ENCODE data around the gene SEMA6A. TPM values are rescaled to one million over a fixed set of nuclear protein-coding genes. Genes with fewer than 3 reads are reported as not detected.

The SEMA6A gene
- total and polyA plus RNA-seq, 10 of the 15 experiments (the other 5 are each of a cell fraction or from before 2014, with no cell fraction given): 0.16 to 10.2 (median 1.1) TPM

DNA sequence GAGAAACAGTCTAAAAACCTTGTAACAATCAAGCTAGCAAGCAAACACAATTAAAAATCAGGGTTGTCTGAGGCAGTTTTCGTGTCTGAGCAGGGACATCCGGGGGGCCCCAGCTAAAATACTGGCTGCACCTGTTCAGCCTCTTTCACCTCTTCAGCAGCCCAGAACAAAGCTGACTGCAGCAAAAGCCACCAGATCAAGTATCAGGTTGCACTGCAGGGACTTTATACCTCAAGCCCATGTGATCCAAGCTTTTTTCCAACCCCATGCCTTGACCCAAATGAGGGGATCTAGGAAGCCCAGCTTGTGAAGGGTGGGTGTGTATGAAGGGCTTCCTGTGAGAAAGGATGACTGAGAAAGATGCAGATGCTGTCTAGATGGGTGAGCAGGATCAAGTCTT, 133.4 kb downstream of the SEMA6A start:
- ChIA-PET POLR2A (interaction anchor here (0.8 to 2.6 kb wide), 5 partner anchors 12 to 125 kb away, joined by 3 to 9 read pairs (median 4); no protein-coding TSS in a partner anchor), CTCF (interaction anchor here (0.6 to 3.7 kb wide), 10 partner anchors 9 to 747 kb away, joined by 3 to 23 read pairs (median 4); no protein-coding TSS in a partner anchor), RAD21 (ENCODE audit: unreplicated experiment) (interaction anchor here (1.0 to 3.0 kb wide), 8 partner anchors 12 to 303 kb away, joined by 3 to 14 read pairs (median 7); no protein-coding TSS in a partner anchor), SMC1A (ENCODE audit: uncharacterized antibody, unreplicated experiment) (interaction anchor here (0.6 to 3.9 kb wide), 16 partner anchors 9 to 357 kb away, joined by 3 to 17 read pairs (median 4); no protein-coding TSS in a partner anchor)
- no peak overlapping the region for H3K9ac ChIP-seq (ENCODE audit: control insufficient read depth, insufficient read depth, low read length)
- 52% methylated on average over 2 of the region's 2 CpGs for WGBS (ENCODE audit: insufficient coverage, insufficient replicate concordance, low lambda C conversion rate, missing lambda C conversion rate)
- TF ChIP-seq YY1 (IDR thresholded peaks at IDR 0.05; ENCODE audit: low read depth, low read length): no peak
- TF ChIP-seq KAT2A (conservative IDR thresholded peaks at IDR 0.05; ENCODE audit: control insufficient read depth, low read depth, low read length): no peak
- TF ChIP-seq BHLHE40 (IDR thresholded peaks at IDR 0.05; ENCODE audit: borderline replicate concordance in 1 of 2, low read depth in 2 of 2, low read length in 1 of 2): no peak
- no peak for TF ChIP-seq PAX8 (IDR thresholded peaks at IDR 0.05)
- no peak for TF ChIP-seq PML (IDR thresholded peaks at IDR 0.05; ENCODE audit: low read length)
- TF ChIP-seq SPI1 (IDR thresholded peaks at IDR 0.05; ENCODE audit: borderline replicate concordance, insufficient read depth, low read depth, low read length): no peak
- TF ChIP-seq, protein P1, sequence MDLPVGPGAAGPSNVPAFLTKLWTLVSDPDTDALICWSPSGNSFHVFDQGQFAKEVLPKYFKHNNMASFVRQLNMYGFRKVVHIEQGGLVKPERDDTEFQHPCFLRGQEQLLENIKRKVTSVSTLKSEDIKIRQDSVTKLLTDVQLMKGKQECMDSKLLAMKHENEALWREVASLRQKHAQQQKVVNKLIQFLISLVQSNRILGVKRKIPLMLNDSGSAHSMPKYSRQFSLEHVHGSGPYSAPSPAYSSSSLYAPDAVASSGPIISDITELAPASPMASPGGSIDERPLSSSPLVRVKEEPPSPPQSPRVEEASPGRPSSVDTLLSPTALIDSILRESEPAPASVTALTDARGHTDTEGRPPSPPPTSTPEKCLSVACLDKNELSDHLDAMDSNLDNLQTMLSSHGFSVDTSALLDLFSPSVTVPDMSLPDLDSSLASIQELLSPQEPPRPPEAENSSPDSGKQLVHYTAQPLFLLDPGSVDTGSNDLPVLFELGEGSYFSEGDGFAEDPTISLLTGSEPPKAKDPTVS (IDR thresholded peaks at IDR 0.05; ENCODE audit: low read depth, low read length): no peak
- TF ChIP-seq JUND (IDR thresholded peaks at IDR 0.05; ENCODE audit: low read depth, low read length): no peak
- intact Hi-C loops (cut with micrococcal nuclease; ENCODE audit: unreplicated experiment): no loop called here
- H3K4me1 ChIP-seq (ENCODE audit: control insufficient read depth, insufficient read depth, low read length): peaks cover 4% of the 10 kb centered on the region; the same call in 1 of the 2 replicates
- 0 out of 2 replicates have a peak overlapping the region, but pooled peaks have one; percentile 14 for H3K4me2 ChIP-seq (ENCODE audit: control insufficient read depth, insufficient read depth)
- no peaks in the 10 kb centered on the region for H3K79me2 ChIP-seq (ENCODE audit: control insufficient read depth, insufficient read depth, low read length)
- no peak for FAIRE-seq
- H3K9me3 ChIP-seq (replicated peaks; ENCODE audit: control insufficient read depth, insufficient read depth, low read length): no peaks in the 10 kb centered on the region
- H4K20me1 ChIP-seq (ENCODE audit: control insufficient read depth, insufficient read depth): no peaks in the 10 kb centered on the region
- in situ Hi-C loops (cut with MboI): no loop called here
- H3K4me3 ChIP-seq: no peak overlapping the region
- H2AFZ ChIP-seq (ENCODE audit: control insufficient read depth, low read depth, low read length): no peak overlapping the region
- BruUV-seq (replicated peaks): no TSS peak
- no peak overlapping the region for H3K27ac ChIP-seq (ENCODE audit: control insufficient read depth, insufficient read depth)
- H3K36me3 ChIP-seq (ENCODE audit: control insufficient read depth in 2 of 2, insufficient read depth in 2 of 2, low read length in 1 of 2): no peaks in the 10 kb centered on the region
- DNase-seq (ENCODE audit: low read depth, low spot score): no peak
- ATAC-seq: peak; percentile 40
- H3K27me3 ChIP-seq (replicated peaks in 1 of 2; ENCODE audit: control insufficient read depth in 2 of 2, insufficient read depth in 2 of 2, low read length in 1 of 2): no peaks in the 10 kb centered on the region
